ENCODE measurements around the gene FPR2.
"Not testable (repeated sequence)": the region's sequence is repeated elsewhere in the genome, so short reads cannot be mapped to it uniquely, and the experiment has no call there.

Gene FPR2

GRCh38 chr19:51804789-51805188 lies 43.8 kb downstream of the FPR2 start:
- DNase-seq (ENCODE audit: low read depth in 2 of 2, low spot score in 1 of 2): not testable (repeated sequence)

- not testable (repeated sequence) for DNase-seq (ENCODE audit: low read depth in 2 of 2, low spot score in 1 of 2)
Measured at GRCh38 chr19:51805396-51805795, 44.4 kb downstream of the FPR2 start.

DNA sequence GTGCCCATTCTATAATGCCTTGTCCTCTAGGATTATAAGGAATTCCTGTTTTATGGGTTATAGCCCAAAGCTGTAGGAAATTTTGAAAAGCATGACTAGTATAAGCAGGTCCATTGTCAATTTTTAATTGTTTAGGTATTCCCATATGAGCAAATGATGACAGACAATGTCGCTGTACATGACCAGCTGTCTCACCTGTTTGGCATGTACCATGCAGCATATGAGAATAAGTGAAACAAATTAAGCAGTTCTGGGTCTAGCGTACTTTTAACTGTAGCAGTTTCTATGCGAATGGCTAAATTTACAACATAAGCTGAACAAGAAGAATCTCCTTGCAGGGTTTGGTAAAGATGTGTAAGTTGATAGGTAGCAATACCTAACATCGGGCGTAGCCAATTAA lies 45.6 kb downstream of the FPR2 start:
- not testable (repeated sequence) for DNase-seq (ENCODE audit: low read depth in 2 of 2, low spot score in 1 of 2)

DNA sequence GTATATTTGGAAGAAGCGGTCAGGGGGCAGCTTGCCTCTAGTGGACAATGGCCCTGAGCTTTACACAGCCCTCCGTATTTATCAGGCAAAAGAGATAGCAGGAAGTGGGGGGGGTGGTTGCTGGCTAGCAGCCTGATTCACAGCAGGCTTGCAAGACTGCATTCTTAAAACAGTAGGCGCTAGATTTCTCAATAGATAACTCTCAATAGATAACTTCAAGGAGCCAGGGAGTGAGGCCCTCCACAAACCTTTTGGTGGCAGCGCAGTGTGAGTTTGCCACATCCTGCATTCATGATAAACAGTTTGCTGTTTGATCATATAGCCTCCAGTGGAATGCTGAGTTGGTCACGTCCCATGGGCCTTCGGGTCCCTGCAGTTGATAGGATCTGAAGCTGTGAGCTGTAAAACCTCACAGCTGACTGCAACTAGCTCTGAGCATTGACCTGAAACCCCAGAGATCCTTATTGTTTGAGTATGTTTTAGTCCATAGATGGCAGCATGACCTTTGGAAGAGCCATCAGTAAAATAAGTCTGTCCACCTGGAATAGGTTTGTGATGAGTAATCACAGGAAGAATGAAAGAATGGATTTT lies 46.2 kb downstream of the FPR2 start:
- no peak for DNase-seq (ENCODE audit: low read depth in 2 of 2, low spot score in 1 of 2)

- DNase-seq (ENCODE audit: low read depth in 2 of 2, low spot score in 1 of 2): no peak
Measured at GRCh38 chr19:51807925-51808324, 46.9 kb downstream of the FPR2 start.

- no peak for DNase-seq (ENCODE audit: low read depth in 2 of 2, low spot score in 1 of 2)
Measured at GRCh38 chr19:51808333-51808986, 47.5 kb downstream of the FPR2 start.

DNA sequence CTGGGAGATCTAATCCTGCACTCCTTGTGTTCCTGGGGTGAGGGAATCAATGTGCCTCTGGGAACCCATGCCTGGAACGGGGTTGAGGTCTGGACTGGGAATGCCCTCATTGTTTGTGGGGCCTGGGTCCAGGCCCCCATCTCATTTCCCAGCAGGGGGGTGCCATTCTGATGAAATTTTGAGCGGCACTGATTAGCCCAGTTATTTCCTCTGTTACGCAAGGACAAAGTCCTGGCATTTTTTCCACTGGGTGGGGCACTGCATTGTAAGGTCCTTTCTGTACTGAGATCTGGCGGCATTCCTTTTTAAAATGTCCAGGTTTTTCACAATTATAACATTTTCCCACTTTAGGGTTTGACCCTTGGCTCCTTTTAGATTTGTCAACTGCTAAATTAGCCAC lies 48.8 kb downstream of the FPR2 start:
- DNase-seq (ENCODE audit: low read depth in 2 of 2, low spot score in 1 of 2): no peak

DNA sequence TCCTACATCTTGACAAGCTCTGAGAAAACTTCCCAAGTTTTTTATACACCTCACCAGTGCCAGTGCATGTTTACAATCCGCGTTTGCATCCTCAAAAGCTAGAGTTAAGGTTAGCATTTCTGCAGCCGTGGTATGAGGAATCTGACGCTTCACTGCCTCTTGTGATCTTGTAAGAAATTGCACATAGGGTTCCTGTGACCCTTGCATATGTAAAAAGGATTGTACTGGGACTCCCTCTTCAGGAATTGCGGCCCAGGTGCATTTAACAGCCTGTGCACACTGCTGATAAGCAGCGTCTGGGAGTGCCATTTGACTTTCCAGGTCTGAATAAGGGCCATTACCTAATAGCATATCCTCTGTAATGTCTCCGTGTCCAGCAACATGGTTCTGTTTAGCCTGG lies 49.2 kb downstream of the FPR2 start:
- DNase-seq (ENCODE audit: low read depth in 2 of 2, low spot score in 1 of 2): no peak

DNA sequence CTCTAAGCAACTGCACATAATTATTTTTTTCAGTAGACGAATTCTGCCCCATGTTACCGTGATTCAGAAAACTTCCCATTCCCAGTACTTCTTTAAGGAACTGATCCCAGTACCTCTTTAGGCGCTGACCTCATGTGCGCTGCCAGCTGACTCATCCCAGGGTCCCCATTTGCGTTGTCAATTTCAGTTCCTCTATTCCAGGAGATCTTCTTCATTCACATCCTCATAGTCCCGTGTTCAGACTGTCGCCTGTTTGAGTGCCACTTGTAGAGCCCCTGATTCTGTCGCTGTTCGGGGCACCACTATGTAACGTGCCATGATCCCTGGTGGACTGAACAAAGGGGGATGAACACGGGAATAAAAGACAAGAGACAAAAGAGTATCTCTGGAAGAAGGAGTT lies 50.4 kb downstream of the FPR2 start:
- no peak for DNase-seq (ENCODE audit: low read depth in 2 of 2, low spot score in 1 of 2)

DNA sequence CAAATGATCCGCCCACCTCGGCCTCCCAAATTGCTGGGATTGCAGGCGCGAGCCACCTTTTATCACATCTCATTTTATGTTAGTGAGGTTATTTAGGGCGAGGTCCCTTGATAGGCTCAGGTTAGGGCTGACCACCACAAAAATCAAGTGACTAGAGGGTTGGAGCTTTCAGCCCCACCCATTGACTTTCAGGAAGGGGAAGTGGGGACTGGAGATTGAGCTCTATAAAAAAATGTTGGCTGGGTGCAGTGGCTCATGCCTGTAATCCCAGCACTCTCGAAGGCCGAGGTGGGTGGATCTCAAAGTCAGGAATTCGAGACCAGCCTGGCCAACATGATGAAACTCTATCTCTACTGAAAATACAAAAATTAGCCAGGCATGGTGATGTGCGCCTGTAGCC lies 54.1 kb downstream of the FPR2 start:
- no peak for DNase-seq (ENCODE audit: low read depth in 2 of 2, low spot score in 1 of 2)

- DNase-seq (ENCODE audit: low read depth in 2 of 2, low spot score in 1 of 2): no peak
Measured at GRCh38 chr19:51816711-51817110, 55.7 kb downstream of the FPR2 start.

GRCh38 chr19:51820011-51820410 lies 59.0 kb downstream of the FPR2 start:
- DNase-seq (ENCODE audit: low read depth in 2 of 2, low spot score in 1 of 2): no peak

Data from stimulated activated CD8-positive, alpha-beta memory T cell treated with anti-CD3 and anti-CD28 coated beads, Interleukin-4, amount 100 ng/mL, for 4 hours (primary cell).